Endothelial cell of umbilical vein (primary cell): Measurements from ENCODE around the gene UBE2H. TPM values are rescaled to one million over a fixed set of nuclear protein-coding genes. Genes with fewer than 3 reads are reported as not detected.

ENCODE experiments used
- BruUV-seq: library from RNA; stranded (reverse); fragments of 400-500 nt; replicated peaks from 2 replicates; lab custom pipeline; 2021; lab: Mats Ljungman, UMichigan
- CTCF ChIA-PET: fragments of 300-600, 350-600 bp; sonication (Branson Sonifier 250); formaldehyde crosslinking; loops from one replicate; lab custom pipeline; 2021; ENCODE audit warnings: antibody characterized with exemption, inconsistent platforms; lab: Charles Lee
- POLR2A ChIA-PET: fragments of 300-600, 350-600 bp; sonication (Branson Sonifier 250); formaldehyde crosslinking; loops from one replicate; lab custom pipeline; 2021; ENCODE audit warnings: antibody characterized with exemption, inconsistent platforms; lab: Charles Lee
- DNase-seq: peaks from one replicate; pipeline ENCODE4 v3.0.0-alpha.2; 2011; ENCODE audit warnings: low read depth, low spot score
- FAIRE-seq: peaks from 2 replicates; lab custom pipeline; 2011; peaks lifted over from hg19 to GRCh38; lab: Jason Lieb, UNC
- H2AFZ ChIP-seq: 2 replicates; pipeline ENCODE4 v1.6.0; 2012; ENCODE audit warnings: low read depth, low read length, control low read depth, inconsistent platforms
- H3K27ac ChIP-seq: 2 replicates; pipeline ENCODE4 v1.5.1; 2011; ENCODE audit warnings: low read depth, mild to moderate bottlenecking, control low read depth, low read length, moderate library complexity; ENCODE audit not compliant: insufficient read depth
- H3K27me3 ChIP-seq, 2 experiments: 2 replicates each; pipeline versions ENCODE4 v1.6.0 to v1.6.1; 2011; ENCODE audit warnings: low read length in 2 of 2, mixed read lengths in 1 of 2; ENCODE audit not compliant: control insufficient read depth in 2 of 2, insufficient read depth in 2 of 2
- H3K36me3 ChIP-seq, 2 experiments: 2 replicates in 1 of 2; 3 replicates in 1 of 2; pipeline ENCODE4 v1.5.1; 2011; ENCODE audit warnings: low read length in 2 of 2, mild to moderate bottlenecking in 1 of 2, moderate library complexity in 1 of 2; ENCODE audit not compliant: control insufficient read depth in 2 of 2, insufficient read depth in 2 of 2; ENCODE audit errors: extremely low read depth in 1 of 2
- H3K4me1 ChIP-seq: 3 replicates; pipeline ENCODE4 v1.5.1; 2011; ENCODE audit warnings: mild to moderate bottlenecking, low read length; ENCODE audit not compliant: control insufficient read depth, insufficient read depth; ENCODE audit errors: extremely low read depth
- H3K4me2 ChIP-seq: 2 replicates; pipeline ENCODE4 v1.6.1; 2011; ENCODE audit warnings: low read length, control low read depth, mixed read lengths; ENCODE audit not compliant: insufficient read depth
- H3K4me3 ChIP-seq, 3 experiments: fragments of 200-600 bp in 1 of 3; sonication (generic), shearing (Covaris generic) in 1 of 3; replicated peaks in 1 of 3; 2 replicates each; pipeline ENCODE4 v1.5.1; 2011 to 2016; ENCODE audit warnings: control low read depth in 3 of 3, low read length in 3 of 3, mild to moderate bottlenecking in 2 of 3, inconsistent platforms in 1 of 3, low read depth in 1 of 3, moderate library complexity in 1 of 3; ENCODE audit not compliant: insufficient read depth in 1 of 3
- H3K79me2 ChIP-seq: 2 replicates; pipeline ENCODE4 v1.6.0; 2012; ENCODE audit warnings: low read length, inconsistent platforms; ENCODE audit not compliant: control insufficient read depth, insufficient read depth
- H3K9ac ChIP-seq: replicated peaks from 2 replicates; pipeline ENCODE3; 2011; ENCODE audit warnings: low read length, control low read depth; ENCODE audit not compliant: insufficient read depth; ENCODE audit errors: extremely low read depth
- H3K9me1 ChIP-seq: replicated peaks from 3 replicates; pipeline ENCODE4 v1.6.0; 2011; ENCODE audit warnings: mild to moderate bottlenecking, low read length; ENCODE audit not compliant: control insufficient read depth, insufficient read depth; ENCODE audit errors: extremely low read depth
- H3K9me3 ChIP-seq: replicated peaks from 2 replicates; pipeline ENCODE4 v1.5.1; 2012; ENCODE audit warnings: low read length, inconsistent platforms; ENCODE audit not compliant: control insufficient read depth, insufficient read depth
- H4K20me1 ChIP-seq: replicated peaks from 2 replicates; pipeline ENCODE3; 2011; ENCODE audit warnings: mild to moderate bottlenecking, low read length; ENCODE audit not compliant: control insufficient read depth, insufficient read depth; ENCODE audit errors: extremely low read depth
- CTCF ChIP-seq, 2 donors: IDR thresholded peaks; 1 replicate in 1 of 2; 2 replicates in 1 of 2; pipeline ENCODE4 v1.5.1; 2011; ENCODE audit warnings: low read length in 2 of 2, mild to moderate bottlenecking in 2 of 2, moderate library complexity in 2 of 2, control low read depth in 1 of 2, inconsistent platforms in 1 of 2, low read depth in 1 of 2; ENCODE audit not compliant: insufficient read depth in 1 of 2; ENCODE audit errors: extremely low read depth in 1 of 2
- EZH2 ChIP-seq: IDR thresholded peaks from 2 replicates; pipeline ENCODE4 v1.6.1; 2012; ENCODE audit warnings: borderline replicate concordance, low read depth, mild to moderate bottlenecking, moderate library complexity, low read length, inconsistent platforms; ENCODE audit not compliant: severe bottlenecking
- FOS ChIP-seq: IDR thresholded peaks from 2 replicates; pipeline ENCODE4 v1.6.1; 2011; ENCODE audit warnings: mild to moderate bottlenecking, low read length, moderate library complexity, borderline replicate concordance; ENCODE audit not compliant: insufficient read depth
- GATA2 ChIP-seq: IDR thresholded peaks from 2 replicates; pipeline ENCODE4 v1.7.0; 2011; ENCODE audit warnings: low read depth, mild to moderate bottlenecking, moderate library complexity, mixed read lengths, low read length; ENCODE audit not compliant: insufficient read length, insufficient read depth
- JUN ChIP-seq: IDR thresholded peaks from 2 replicates; pipeline ENCODE4 v1.6.1; 2011; ENCODE audit warnings: borderline replicate concordance, low read depth; ENCODE audit not compliant: insufficient read length, insufficient read depth
- MAX ChIP-seq: IDR thresholded peaks from 2 replicates; pipeline ENCODE4 v1.6.1; 2011; ENCODE audit not compliant: insufficient read depth, insufficient read length
- MYC ChIP-seq: IDR thresholded peaks from one replicate; pipeline ENCODE4 v1.6.1; 2011; ENCODE audit warnings: mild to moderate bottlenecking, low read depth, low read length
- POLR2A ChIP-seq: IDR thresholded peaks from 2 replicates; pipeline ENCODE4 v1.6.1; 2012; ENCODE audit warnings: low read depth, mild to moderate bottlenecking, control low read depth, low read length
- POLR2AphosphoS5 ChIP-seq: IDR thresholded peaks from 2 replicates; pipeline ENCODE4 v1.6.1; 2012; ENCODE audit warnings: low read depth, mild to moderate bottlenecking, control low read depth, low read length, moderate library complexity; ENCODE audit not compliant: insufficient read depth
- dilution Hi-C: fragments of 300-500 bp; cut with MboI; formaldehyde crosslinking; loops from one replicate; pipeline ENCODE4 v1.15.0; 2019; ENCODE audit warnings: low sequenced_read_pairs; ENCODE audit not compliant: extremely low pct_ligation_motif_present
- intact Hi-C: fragments of 100-400 bp; cut with micrococcal nuclease; formaldehyde crosslinking; loops from one replicate; pipeline ENCODE4 v1.10.0; 2022
- polyA plus RNA-seq, 4 experiments: library from polyadenylated mRNA; depleted of rRNA in 3 of 4; stranded (reverse) in 3 of 4; unstranded in 1 of 4; fragments of >200 nt; gene quantifications; 2 replicates each; pipeline versions ENCODE4 v1.2.1 to v1.2.3, GENCODE V29; 2011 to 2012; ENCODE audit warnings: missing spikeins in 1 of 4
- total RNA-seq: library from RNA; stranded (reverse); gene quantifications from 2 replicates; pipeline ENCODE4 v1.2.3, GENCODE V29; 2021

The UBE2H gene
- total and polyA plus RNA-seq, 2 donors (not counting 3 experiments of a cell fraction or from before 2014, with no cell fraction given): 51.7 to 90.1 TPM

- dilution Hi-C loops: no loop called here
- Histone ChIP-seq H3K36me3 (no peaks in the 10 kb centered on the region), H3K4me3 (no peak overlapping the region), H3K9ac (no peak overlapping the region), H3K27me3 (no peaks in the 10 kb centered on the region), H3K79me2 (no peaks in the 10 kb centered on the region), H3K4me1 (no peaks in the 10 kb centered on the region), H3K4me2 (no peak overlapping the region), H4K20me1 (no peaks in the 10 kb centered on the region), H3K9me3 (no peaks in the 10 kb centered on the region), H3K9me1 (no peaks in the 10 kb centered on the region), H3K27ac (no peak overlapping the region), H2AFZ (no peak overlapping the region)
- POLR2A ChIA-PET: no interaction called here
- intact Hi-C loops: no loop called here
- BruUV-seq: no TSS peak
- CTCF ChIA-PET: no interaction called here
- TF ChIP-seq GATA2 (no peak), POLR2A (no peak), CTCF (IDR thresholded peaks at IDR 0.05; ENCODE audit: extremely low read depth in 1 of 2, insufficient read depth in 1 of 2, low read depth in 1 of 2, low read length in 2 of 2) (no peak), MAX (no peak), MYC (no peak), FOS (no peak), JUN (no peak), EZH2 (no peak), POLR2AphosphoS5 (no peak)
- FAIRE-seq (no peak), DNase-seq (no peak)
Measured at GRCh38 chr7:129807863-129808262, 144.9 kb downstream of the UBE2H start.
